Endometrial microvascular endothelial cells (primary cell): ENCODE results near the gene PNCK. TPM values are rescaled to one million over a fixed set of nuclear protein-coding genes. Genes with fewer than 3 reads are reported as not detected.

Experiments
- in situ Hi-C: cut with HindIII; loops from 2 replicates; pipeline ENCODE4 v1.10.0; 2017; ENCODE audit warnings: low sequenced_read_pairs, low pct_unique_long_range_greater_than_20kb; ENCODE audit errors: inconsistent ontology term
- total RNA-seq: library from RNA; depleted of rRNA; stranded (reverse); fragments of >200 nt; gene quantifications from one replicate; pipeline ENCODE4 v1.2.3, GENCODE V29; 2015; ENCODE audit errors: inconsistent ontology term

The PNCK gene
- total RNA-seq, 1 donor from 2014 or later = not detected

DNA sequence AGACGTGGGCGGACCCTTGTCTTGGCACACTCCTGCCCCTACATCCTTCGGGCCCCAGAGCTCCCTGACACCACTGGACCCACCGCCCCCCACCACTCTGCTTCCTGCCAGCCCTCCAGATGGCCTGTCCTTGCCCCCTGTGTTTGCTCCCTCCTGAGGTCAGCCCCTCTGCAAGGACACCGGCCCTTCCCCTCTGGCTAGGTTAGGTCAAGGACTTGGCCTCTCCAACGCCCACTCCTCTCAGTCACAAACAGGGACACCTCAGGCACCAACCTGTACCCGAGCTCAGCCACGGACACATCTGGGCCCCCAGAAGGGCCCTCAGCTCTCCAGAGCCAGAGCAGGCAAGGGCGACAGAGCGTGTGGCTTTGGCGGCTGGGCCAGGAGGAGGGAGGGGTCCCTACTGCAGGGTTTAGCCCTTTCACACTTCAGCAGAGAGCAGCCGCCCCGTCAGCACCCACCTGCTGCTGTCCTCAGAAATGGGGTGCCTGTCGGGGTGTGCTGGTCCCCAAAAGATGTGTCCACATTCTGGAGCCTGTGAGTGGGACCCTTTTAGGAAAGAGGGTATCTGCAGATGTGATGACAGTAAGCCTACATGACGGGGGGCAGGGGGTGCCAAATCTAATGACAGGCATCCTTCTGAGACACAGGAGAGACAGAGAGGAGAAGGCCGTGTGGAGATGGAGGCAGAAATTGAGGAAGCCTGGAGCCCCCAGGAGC lies 50.1 kb downstream of the PNCK start:
- in situ Hi-C loops = no loop called here

- in situ Hi-C loops = no loop called here
Measured at GRCh38 chrX:153622661-153623309, 50.8 kb downstream of the PNCK start.

DNA sequence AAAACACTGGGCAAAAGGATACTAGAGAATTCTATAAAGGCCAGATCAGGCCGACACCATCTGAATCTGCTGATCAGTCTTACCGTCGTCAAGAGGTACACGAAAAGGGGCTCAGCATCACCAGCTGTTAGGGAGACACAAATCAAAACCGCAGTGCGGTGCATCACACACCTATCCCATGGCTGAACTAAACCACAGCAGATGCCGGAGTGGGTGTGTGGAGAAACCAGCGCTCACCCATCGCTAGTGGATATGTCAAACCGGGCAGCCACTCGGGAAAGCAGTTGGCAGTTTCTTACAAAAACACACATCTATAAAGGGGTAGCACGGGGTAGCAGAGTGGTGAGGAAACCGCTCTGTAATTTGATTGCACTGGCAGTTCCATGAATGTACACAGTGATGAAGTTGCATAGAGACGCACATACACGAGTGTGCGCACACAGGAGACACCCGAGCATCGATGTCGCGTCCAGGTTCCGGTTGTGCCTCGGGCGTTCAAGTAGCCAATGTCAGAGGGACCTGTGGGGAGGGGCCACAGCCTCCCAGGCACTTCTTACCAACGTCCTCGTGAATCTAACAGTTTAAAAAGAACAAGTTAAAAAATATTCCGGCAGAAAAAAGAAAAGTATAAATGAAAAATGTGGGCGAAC lies 51.5 kb downstream of the PNCK start:
- in situ Hi-C loops = no loop called here

GRCh38 chrX:153620576-153620975 lies 53.0 kb downstream of the PNCK start:
- in situ Hi-C loops = no loop called here

Other genes with a start within 250 kb of the PNCK start
- 0.56 TPM for gene TREX2, start 227.8 kb downstream of the PNCK start, total RNA-seq
- gene HAUS7, start 203.2 kb downstream of the PNCK start, total RNA-seq = 39.3 TPM
- 2.9 TPM for gene BGN, start 178.8 kb downstream of the PNCK start, total RNA-seq
- not detected for gene ATP2B3, start 156.2 kb downstream of the PNCK start, total RNA-seq
- 52.3 TPM for gene CCNQ, start 74.7 kb downstream of the PNCK start, total RNA-seq
- gene DUSP9, start 26.6 kb downstream of the PNCK start, total RNA-seq = not detected
- gene SLC6A8, start 14.1 kb upstream of the PNCK start, total RNA-seq = 2.6 TPM
- gene BCAP31, start 50.6 kb upstream of the PNCK start, total RNA-seq = 282 TPM
- gene ABCD1, start 51.0 kb upstream of the PNCK start, total RNA-seq = 11.7 TPM
- 15.3 TPM for gene PLXNB3, start 90.4 kb upstream of the PNCK start, total RNA-seq
- 0.56 TPM for gene SRPK3, start 107.2 kb upstream of the PNCK start, total RNA-seq
- 77.5 TPM for gene IDH3G, start 120.6 kb upstream of the PNCK start, total RNA-seq
- 199 TPM for gene SSR4, start 120.9 kb upstream of the PNCK start, total RNA-seq
- gene PDZD4, start 156.7 kb upstream of the PNCK start, total RNA-seq = not detected
- gene L1CAM, start 212.4 kb upstream of the PNCK start, total RNA-seq = not detected
- gene AVPR2, start 230.9 kb upstream of the PNCK start, total RNA-seq = not detected